ENCODE results near the gene LACTB. TPM values are rescaled to one million over a fixed set of nuclear protein-coding genes. Genes with fewer than 3 reads are reported as not detected.

LACTB gene
- total RNA-seq (ENCODE audit: low replicate concordance), result 10.9 and 12.6 TPM in 2 replicates
- long read RNA-seq, result 0 reads

- Mint-ChIP-seq H3K4me3 (peak within 1 kb of the TSS; percentile 93), H3K9me3 (peaks cover 9% of the 10 kb centered on the region), H3K36me3 (no peaks in the 10 kb centered on the region), H3K27me3 (no peaks in the 10 kb centered on the region), H3K27ac (peak within 1 kb of the TSS; percentile 79), H3K4me1 (ENCODE audit: unreplicated experiment) (peaks cover 5% of the 10 kb centered on the region)
- no peak for TF ChIP-seq CTCF (conservative IDR thresholded peaks at IDR 0.05)
- peak; percentile 85 for DNase-seq (ENCODE audit: extremely low spot score, unreplicated experiment)
Observed at GRCh38 chr15:63121382-63122001, at the start of gene LACTB. LACTB (plus strand) TSS chr15:63121861; CDS start chr15:63121872, 11 bp downstream.

GRCh38 chr15:63072023-63072650 lies 49.5 kb upstream of the LACTB start:
- Mint-ChIP-seq H3K9me3 (no peaks in the 10 kb centered on the region), H3K4me3 (no peak overlapping the region), H3K27me3 (no peaks in the 10 kb centered on the region), H3K36me3 (peaks cover 30% of the 10 kb centered on the region), H3K27ac (no peak overlapping the region), H3K4me1 (ENCODE audit: unreplicated experiment) (peaks cover 56% of the 10 kb centered on the region)
- DNase-seq (ENCODE audit: extremely low spot score, unreplicated experiment), result no peak
- no peak for TF ChIP-seq CTCF (conservative IDR thresholded peaks at IDR 0.05)

- peaks cover 30% of the 10 kb centered on the region for H3K36me3 Mint-ChIP-seq
- no peak overlapping the region for H3K4me3 Mint-ChIP-seq
- H3K9me3 Mint-ChIP-seq, result no peaks in the 10 kb centered on the region
- no peak overlapping the region for H3K27ac Mint-ChIP-seq
- H3K4me1 Mint-ChIP-seq (ENCODE audit: unreplicated experiment), result peaks cover 63% of the 10 kb centered on the region
- no peak for DNase-seq (ENCODE audit: extremely low spot score, unreplicated experiment)
- no peak for TF ChIP-seq CTCF (conservative IDR thresholded peaks at IDR 0.05)
- peaks cover 2% of the 10 kb centered on the region for H3K27me3 Mint-ChIP-seq
Observed at GRCh38 chr15:63072809-63073277, 48.8 kb upstream of the LACTB start.

GRCh38 chr15:63073497-63074172 lies 48.0 kb upstream of the LACTB start:
- peaks cover 65% of the 10 kb centered on the region for H3K4me1 Mint-ChIP-seq (ENCODE audit: unreplicated experiment)

More at GRCh38 chr15:63073497-63074172, 48.0 kb upstream of the LACTB start:
- TF ChIP-seq CTCF (conservative IDR thresholded peaks at IDR 0.05), result no peak
- Mint-ChIP-seq H3K9me3 (no peaks in the 10 kb centered on the region), H3K27me3 (peaks cover 2% of the 10 kb centered on the region), H3K4me3 (no peak overlapping the region), H3K36me3 (peaks cover 22% of the 10 kb centered on the region), H3K27ac (peak overlapping the region; percentile 3)
- no peak for DNase-seq (ENCODE audit: extremely low spot score, unreplicated experiment)

Data from type B pancreatic cell (in vitro differentiated cells).